ENCODE data around the gene GAS2. TPM values are rescaled to one million over a fixed set of nuclear protein-coding genes. Genes with fewer than 3 reads are reported as not detected.

The GAS2 gene
- total RNA-seq, 2 experiments from 2014 or later, result 1.8 to 4.1 TPM

GRCh38 chr11:22634897-22635629 lies 31.3 kb upstream of the GAS2 start:
- Histone ChIP-seq H3K9me2 (ENCODE audit: insufficient read depth, low read length) (no peaks in the 10 kb centered on the region), H3K79me2 (ENCODE audit: insufficient read depth, low read depth, low read length) (no peaks in the 10 kb centered on the region), H3K9me3 (ENCODE audit: low read length) (no peaks in the 10 kb centered on the region), H3K4me2 (ENCODE audit: low read length) (no peak overlapping the region), H3K36me3 (ENCODE audit: insufficient read depth, low read length) (no peaks in the 10 kb centered on the region), H3K27ac (ENCODE audit: low read depth, low read length, poor library complexity, severe bottlenecking) (no peak overlapping the region), H2AFZ (ENCODE audit: low read length) (no peak overlapping the region), H3K4me3 (ENCODE audit: low read depth, low read length, poor library complexity, severe bottlenecking) (no peak overlapping the region), H3K4me1 (ENCODE audit: insufficient read depth, low read length, poor library complexity, severe bottlenecking) (no peaks in the 10 kb centered on the region), H4K20me1 (ENCODE audit: insufficient read depth, low read length) (no peaks in the 10 kb centered on the region)
- no peak for DNase-seq (ENCODE audit: low spot score)
- TF ChIP-seq EZH2phosphoT487 (IDR thresholded peaks at IDR 0.05; ENCODE audit: borderline replicate concordance, low read depth, low read length), result no peak
- TF ChIP-seq CTCF (conservative IDR thresholded peaks at IDR 0.05; ENCODE audit: low read length), result no peak
- no TSS peak for BruUV-seq (replicated peaks)
- ChIA-PET CTCF (ENCODE audit: unreplicated experiment) (no interaction called here), POLR2A (interaction anchor here (0.9 kb wide), 1 partner anchor 9 kb away, joined by 4 read pairs; the partner anchor contains the start of gene FANCF)
- intact Hi-C loops (cut with micrococcal nuclease; ENCODE audit: unreplicated experiment), result no loop called here

GRCh38 chr11:22635689-22636088 lies 30.7 kb upstream of the GAS2 start:
- Histone ChIP-seq H3K36me3 (ENCODE audit: insufficient read depth, low read length) (no peaks in the 10 kb centered on the region), H3K27ac (ENCODE audit: low read depth, low read length, poor library complexity, severe bottlenecking) (no peak overlapping the region), H3K4me1 (ENCODE audit: insufficient read depth, low read length, poor library complexity, severe bottlenecking) (no peaks in the 10 kb centered on the region), H3K79me2 (ENCODE audit: insufficient read depth, low read depth, low read length) (no peaks in the 10 kb centered on the region), H2AFZ (ENCODE audit: low read length) (no peak overlapping the region), H3K9me2 (ENCODE audit: insufficient read depth, low read length) (no peaks in the 10 kb centered on the region), H3K9me3 (ENCODE audit: low read length) (no peaks in the 10 kb centered on the region), H4K20me1 (ENCODE audit: insufficient read depth, low read length) (no peaks in the 10 kb centered on the region), H3K4me2 (ENCODE audit: low read length) (no peak overlapping the region), H3K4me3 (ENCODE audit: low read depth, low read length, poor library complexity, severe bottlenecking) (no peak overlapping the region)
- DNase-seq (ENCODE audit: low spot score), result no peak
- POLR2A ChIA-PET, result no interaction called here
- CTCF ChIA-PET (ENCODE audit: unreplicated experiment), result no interaction called here
- intact Hi-C loops (cut with micrococcal nuclease; ENCODE audit: unreplicated experiment), result no loop called here
- BruUV-seq (replicated peaks), result no TSS peak
- TF ChIP-seq CTCF (conservative IDR thresholded peaks at IDR 0.05; ENCODE audit: low read length), result no peak
- TF ChIP-seq EZH2phosphoT487 (IDR thresholded peaks at IDR 0.05; ENCODE audit: borderline replicate concordance, low read depth, low read length), result no peak

- H3K9me2 ChIP-seq (ENCODE audit: insufficient read depth, low read length), result no peaks in the 10 kb centered on the region
- CTCF ChIA-PET (ENCODE audit: unreplicated experiment), result no interaction called here
- no TSS peak for BruUV-seq (replicated peaks)
- no peaks in the 10 kb centered on the region for H3K4me1 ChIP-seq (ENCODE audit: insufficient read depth, low read length, poor library complexity, severe bottlenecking)
- no peaks in the 10 kb centered on the region for H4K20me1 ChIP-seq (ENCODE audit: insufficient read depth, low read length)
- no peaks in the 10 kb centered on the region for H3K9me3 ChIP-seq (ENCODE audit: low read length)
- no peak overlapping the region for H3K4me3 ChIP-seq (ENCODE audit: low read depth, low read length, poor library complexity, severe bottlenecking)
- no peak for DNase-seq (ENCODE audit: low spot score)
- intact Hi-C loops (cut with micrococcal nuclease; ENCODE audit: unreplicated experiment), result no loop called here
- H2AFZ ChIP-seq (ENCODE audit: low read length), result no peak overlapping the region
- H3K79me2 ChIP-seq (ENCODE audit: insufficient read depth, low read depth, low read length), result no peaks in the 10 kb centered on the region
- no peaks in the 10 kb centered on the region for H3K36me3 ChIP-seq (ENCODE audit: insufficient read depth, low read length)
- TF ChIP-seq EZH2phosphoT487 (IDR thresholded peaks at IDR 0.05; ENCODE audit: borderline replicate concordance, low read depth, low read length) (no peak), CTCF (conservative IDR thresholded peaks at IDR 0.05; ENCODE audit: low read length) (no peak)
- no peak overlapping the region for H3K27ac ChIP-seq (ENCODE audit: low read depth, low read length, poor library complexity, severe bottlenecking)
- POLR2A ChIA-PET, result interaction anchor here (0.6 to 1.4 kb wide), 2 partner anchors 12 to 147 kb away, joined by 3 to 4 read pairs; no protein-coding TSS in a partner anchor
- H3K4me2 ChIP-seq (ENCODE audit: low read length), result no peak overlapping the region
Measured at GRCh38 chr11:22640862-22641261, 25.5 kb upstream of the GAS2 start.

Data from OCI-LY7 (cell line).